GM19239 (cell line): ENCODE measurements around the gene KIAA1671.
"Not testable (repeated sequence)": the region's sequence is repeated elsewhere in the genome, so short reads cannot be mapped to it uniquely, and the experiment has no call there.

Experiments
- DNase-seq: peaks from one replicate; pipeline ENCODE4 v3.0.0; 2011; ENCODE audit warnings: low spot score; ENCODE audit not compliant: insufficient read length
- FAIRE-seq: peaks from 2 replicates; lab custom pipeline; 2011; peaks lifted over from hg19 to GRCh38; lab: Jason Lieb, UNC

KIAA1671 gene

DNA sequence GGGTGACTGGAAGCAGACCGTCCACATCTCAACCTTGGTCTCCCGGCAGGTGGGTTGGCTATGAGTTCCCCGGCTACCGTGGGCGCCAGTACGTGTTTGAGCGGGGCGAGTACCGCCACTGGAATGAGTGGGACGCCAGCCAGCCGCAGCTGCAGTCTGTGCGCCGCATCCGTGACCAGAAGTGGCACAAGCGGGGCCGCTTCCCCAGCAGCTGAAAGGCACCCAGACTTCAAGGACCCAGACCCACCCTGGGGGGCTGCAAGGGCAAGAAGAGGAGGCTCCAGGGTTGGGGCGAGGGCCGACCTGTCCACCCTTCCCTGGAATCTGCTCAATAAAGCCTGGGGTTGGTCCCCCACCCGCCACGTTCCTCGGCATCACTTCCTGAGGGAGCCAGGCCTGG is 254.5 kb downstream of the KIAA1671 start:
- FAIRE-seq = no peak
- no peak for DNase-seq

DNA sequence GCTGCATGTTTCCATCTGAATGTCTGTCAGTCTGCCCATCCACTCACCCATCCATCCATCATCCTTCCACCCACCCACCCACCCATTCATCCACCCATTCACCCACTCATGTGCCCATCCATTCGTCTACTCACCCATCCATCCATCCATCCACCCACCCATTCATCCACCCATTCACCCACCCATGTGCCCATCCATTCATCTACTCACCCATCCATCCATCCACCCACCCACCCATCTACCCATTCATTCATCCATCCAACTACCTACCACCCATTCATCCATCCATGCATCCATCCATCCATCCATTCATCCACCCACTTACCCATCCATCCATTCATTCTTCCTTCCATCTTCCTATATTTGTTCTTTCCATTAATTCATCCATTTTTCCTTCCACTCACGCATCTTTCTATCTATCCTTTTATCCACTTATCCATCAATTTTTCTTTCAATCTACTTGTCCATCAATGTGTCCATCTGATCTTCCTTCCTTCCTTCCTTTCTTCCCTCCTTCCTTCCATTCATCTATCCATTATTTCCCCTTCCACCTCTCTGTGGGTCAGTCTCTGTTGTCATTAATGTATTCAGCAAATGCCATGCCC is 255.1 kb downstream of the KIAA1671 start:
- no peak for FAIRE-seq
- no peak for DNase-seq

DNA sequence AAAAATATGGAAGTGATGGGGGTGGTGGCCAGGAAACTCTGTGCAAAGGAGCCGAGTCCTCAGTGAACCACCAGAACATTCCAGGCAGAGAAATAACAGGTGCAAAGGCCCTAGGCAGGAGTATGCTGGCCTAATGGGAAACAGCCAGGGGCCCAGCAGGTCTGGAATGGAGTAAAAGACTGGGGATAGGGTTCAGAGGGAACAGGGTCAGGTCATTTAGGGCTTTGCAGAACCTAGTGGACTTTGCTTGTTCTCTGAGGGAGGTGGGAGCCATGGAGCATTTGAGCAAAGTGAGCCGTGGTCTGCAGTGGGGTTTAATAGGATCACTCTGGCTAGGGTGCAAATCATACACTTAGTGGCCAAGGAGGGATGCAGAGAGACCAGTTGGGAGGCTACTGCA is 255.8 kb downstream of the KIAA1671 start:
- FAIRE-seq (no peak), DNase-seq (no peak)

DNA sequence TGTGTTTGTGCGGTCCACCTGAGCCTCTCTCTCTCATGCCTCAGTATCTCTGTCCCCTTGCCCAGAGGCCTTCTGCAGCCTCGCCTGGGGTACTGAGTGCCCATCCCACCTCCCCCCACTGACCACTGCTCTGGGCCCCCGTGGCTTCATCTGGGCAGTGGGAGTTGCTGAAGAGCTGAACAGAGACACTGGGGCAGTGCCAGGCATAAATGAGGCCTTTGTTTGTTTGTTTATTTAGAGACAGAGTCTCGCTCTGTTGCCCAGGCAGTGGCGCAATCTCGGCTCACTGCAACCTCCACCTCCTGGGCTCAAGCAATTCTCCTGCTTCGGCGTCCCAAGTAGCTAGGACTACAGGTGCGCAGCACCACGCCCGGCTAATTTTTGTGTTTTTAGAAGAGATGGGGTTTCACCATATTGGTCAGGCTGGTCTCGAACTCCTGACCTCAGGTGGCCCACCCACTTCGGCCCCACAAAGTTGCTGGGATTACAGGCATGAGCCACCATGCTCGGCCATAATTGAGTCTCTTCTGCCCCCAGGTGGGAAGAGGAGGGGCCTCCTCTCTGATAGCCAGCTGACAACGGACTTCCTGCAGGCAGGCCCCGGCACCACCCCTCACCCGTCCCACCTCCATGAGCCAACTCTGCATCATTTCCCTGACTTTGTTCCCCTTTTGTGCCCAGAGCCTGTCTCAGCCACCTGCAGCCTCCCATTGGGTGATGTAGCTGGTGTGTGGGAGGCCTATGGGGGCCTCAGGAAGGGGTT is 256.4 kb downstream of the KIAA1671 start:
- DNase-seq (no peak), FAIRE-seq (no peak)

DNA sequence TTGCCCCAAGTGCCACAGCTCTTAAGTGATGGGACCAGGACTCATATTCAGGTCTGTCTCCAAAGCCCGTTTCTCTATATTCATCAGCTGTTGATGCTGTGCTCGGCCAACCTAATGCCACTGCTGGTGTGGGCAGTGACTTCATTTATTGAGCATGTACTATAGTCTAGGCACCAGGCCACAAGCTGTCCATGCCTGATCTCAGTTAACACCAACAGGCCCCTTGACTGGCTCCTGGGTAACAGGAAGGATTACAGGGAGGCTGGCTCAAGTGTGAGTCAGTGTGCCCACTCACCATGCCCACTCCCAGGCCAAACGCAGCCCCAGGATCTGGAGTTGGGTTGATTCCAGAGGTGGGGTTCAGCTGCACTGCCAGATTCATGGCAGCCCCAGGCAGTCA is 258.3 kb downstream of the KIAA1671 start:
- no peak for DNase-seq
- FAIRE-seq = no peak

DNA sequence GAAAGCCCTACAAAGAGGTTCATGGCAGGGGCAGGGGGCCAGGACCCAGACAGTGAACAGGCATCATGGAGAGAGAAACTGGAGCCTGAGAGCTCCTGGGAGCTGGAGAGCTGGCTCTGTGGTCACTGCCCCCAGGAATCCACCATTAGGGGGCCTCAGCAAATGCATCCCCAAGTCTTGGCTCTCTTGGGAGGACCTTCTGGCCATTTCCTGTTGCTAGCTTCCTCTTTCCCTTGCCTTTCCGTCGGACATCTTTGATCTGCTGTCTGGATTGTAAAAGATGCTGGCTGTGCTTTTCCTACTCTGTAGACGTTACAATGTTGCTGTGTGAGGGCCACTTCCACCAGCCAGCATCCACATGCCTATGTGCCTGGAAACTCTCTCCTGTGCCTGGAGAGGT is 259.8 kb downstream of the KIAA1671 start:
- FAIRE-seq = no peak

DNA sequence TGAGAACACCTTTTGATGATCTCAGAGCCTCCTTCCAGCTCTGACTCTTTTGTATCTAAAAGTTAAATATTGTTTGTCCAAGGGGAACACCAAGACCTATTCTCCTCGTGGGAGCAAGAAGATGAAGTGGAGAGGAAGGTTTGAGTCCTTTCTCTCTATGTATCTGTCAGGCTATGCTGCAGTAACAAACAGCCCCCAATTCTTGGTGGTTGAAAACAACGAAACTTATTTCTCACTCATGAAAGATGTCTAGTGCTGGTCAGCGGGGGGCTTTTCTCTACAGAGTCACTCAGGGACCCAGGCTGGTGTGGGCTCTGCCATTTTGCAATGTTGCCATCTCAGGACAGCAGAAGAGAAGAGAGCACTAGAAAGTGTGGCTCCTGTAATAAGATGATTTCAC is 260.7 kb downstream of the KIAA1671 start:
- FAIRE-seq = no peak
- DNase-seq = no peak

More for the DNA sequence above, 259.8 kb downstream of the KIAA1671 start:
- DNase-seq = no peak

DNA sequence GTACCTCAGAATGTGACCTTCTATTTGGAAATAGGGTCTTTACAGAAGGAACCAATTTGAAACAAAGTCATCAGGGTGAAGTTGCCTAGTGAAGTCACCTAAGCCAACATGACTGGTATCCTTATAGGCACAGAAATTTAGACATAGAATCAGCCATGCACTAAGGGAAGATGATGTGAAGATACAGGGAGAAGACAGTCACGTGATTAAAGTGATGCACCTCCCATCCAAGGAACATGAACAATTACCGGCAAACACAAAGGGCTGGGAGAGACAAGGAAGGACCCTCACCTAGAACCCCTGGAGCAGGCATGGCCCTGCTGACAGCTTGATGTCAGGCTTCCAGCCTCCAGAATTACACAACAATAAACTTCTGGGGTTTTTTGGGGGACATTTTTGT is 263.7 kb downstream of the KIAA1671 start:
- no peak for DNase-seq
- no peak for FAIRE-seq

DNA sequence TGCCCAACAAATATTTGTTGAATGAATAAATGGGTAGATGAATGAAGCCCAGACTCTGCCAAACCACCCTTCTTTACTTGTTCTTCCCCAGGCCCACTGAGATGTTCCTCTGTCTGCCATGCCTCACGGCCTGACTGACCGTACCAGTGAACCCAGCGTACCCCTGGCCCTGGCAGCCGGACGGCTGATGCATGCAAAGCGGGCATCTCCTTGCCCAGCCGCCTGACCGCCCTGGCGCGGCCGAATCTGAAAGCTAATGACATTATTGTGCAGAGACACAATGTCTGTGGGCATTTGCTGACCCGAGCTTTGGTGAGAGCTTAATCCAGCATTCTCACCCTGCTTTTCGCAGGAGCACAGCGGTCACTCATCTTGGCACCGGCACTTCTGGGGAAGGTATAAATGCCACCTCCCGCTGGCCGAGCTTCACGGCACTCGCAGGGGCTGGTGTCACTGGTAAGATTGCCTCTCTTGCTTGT is 266.7 kb downstream of the KIAA1671 start, which contains the start of gene CRYBB2:
TSS of gene CRYBB2 (plus strand) at position 429 of the 479 bp plus-strand sequence. CDS start 1,791 bp downstream, outside the sequence.
- no peak for FAIRE-seq
- no peak for DNase-seq

DNA sequence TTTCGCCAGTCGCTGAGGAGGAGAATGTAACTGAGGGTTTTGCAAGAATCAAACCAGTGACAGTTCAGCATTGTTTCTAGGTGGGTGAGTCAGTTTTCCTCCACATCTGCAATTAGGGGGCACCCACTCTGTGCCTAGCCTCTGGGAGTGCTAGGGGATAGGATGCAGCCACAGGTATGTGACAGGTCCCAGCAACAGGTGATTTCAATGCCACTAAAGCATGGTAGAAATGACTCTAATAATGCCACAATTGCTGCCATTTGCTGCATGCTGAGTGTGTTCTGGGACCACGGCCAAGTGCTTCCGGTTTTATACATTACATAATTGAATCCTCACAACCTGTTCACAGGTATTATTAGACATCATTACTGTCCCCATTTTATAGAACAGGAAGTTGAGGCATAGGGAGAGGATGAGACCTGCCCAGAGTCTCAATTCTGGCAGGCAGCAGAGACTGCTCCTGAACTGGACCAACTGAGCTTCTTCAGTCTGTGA is 267.5 kb downstream of the KIAA1671 start:
- no peak for DNase-seq
- FAIRE-seq = no peak

DNA sequence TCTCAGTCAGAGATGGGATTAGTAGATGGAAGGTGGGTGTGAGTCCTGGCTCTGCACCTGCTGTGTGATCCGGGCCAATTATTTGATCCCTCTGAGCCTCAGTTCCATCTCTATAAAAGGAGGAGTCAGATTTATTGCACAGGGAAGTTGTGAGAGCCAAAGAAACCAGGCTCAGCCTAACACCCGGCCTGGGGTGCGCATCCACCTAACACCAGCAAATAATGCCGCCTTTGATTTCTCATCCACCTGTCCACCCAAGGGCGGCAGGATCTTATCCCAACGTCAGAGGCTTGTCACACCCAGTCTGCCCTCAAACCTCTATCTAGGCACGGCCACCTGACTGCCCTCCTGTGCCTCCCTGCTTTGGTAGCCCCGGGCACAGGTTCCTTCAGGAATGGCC is 269.3 kb downstream of the KIAA1671 start:
- DNase-seq (no peak), FAIRE-seq (no peak)

DNA sequence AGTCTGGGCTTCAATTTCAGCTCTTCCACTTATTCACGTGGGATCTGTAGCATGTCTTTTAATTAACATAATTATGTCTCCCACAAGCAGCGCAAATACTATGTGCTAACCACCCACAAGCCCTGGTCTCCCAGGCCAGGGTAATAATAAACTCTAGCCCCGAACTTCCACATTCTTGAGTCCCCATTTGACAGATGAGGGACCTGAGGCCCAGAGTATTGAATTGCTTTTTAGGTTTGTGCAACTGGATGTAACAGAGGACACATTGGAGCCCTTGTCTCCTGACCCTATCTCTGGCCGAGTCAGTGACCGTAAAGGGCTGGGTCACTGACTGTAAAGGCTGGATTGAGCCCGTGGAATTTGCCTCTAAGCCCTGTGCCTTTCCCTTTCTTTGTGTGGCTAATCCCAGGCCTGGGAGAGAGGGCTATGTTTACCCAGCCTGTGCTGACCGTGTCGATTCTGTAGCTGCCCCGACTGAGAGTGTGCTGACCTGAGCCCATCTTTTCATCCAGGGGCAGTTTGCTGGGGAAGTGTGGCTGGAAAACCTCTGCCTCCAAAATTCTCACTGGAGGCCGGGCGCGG is 270.8 kb downstream of the KIAA1671 start:
- no peak for DNase-seq
- FAIRE-seq = no peak

DNA sequence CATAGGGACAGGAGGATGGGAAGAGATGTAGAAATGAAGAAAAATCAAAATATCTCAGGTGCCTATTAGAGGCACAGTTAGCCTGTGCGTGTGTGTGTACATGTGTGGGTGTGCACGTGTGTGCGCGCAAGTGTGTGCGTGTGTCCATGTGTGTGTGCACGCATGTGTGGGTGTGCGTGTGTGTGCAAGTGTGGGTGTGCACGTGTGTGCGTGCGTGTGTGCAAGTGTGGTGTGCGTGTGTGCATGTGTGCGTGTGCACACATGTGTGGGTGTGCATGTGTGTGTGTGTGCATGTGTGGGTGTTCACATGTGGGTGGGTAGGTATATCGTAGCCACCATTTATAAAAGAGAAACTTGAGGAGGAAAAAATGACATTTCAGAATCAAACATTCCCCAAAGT is 276.3 kb downstream of the KIAA1671 start:
- no peak for FAIRE-seq
- DNase-seq = no peak

DNA sequence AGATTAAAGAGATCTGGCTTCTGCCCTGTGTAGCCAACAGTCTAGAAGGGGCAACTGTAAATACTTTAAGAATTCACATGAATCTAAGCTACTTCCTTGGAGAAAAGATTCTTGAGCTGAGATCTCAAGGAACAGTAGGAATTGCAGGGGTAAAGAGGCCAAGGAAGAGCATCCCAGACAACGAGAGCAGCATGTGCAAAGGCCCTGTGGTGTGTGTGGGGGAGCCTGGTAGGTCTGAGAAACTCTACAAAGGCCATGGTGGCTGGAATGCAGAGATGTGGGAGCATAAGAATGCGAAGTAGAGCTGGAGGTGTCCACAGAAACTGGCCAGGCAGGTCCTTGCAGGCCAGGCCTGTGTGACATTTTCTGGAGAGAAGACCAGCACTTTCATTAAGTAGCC is 278.2 kb downstream of the KIAA1671 start:
- not testable (repeated sequence) for FAIRE-seq, DNase-seq

DNA sequence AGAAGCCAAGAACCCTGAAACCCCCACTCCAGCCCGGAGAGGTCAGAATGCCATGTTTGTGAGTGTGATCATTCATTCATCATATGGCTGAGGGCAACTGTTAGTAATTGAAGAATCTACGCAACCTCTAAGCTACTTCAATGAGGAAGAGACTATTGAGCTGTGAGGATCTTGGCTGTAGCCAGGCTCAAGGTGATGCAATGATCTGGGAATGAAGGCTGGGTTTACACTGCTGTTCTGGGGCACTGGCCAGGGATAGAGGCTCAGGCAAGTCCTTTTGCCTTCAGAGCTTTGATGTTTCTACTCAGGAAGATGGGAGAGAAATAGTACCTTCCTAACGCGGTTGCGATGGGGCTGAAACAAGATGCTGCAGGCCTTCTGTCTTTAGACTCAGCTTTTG is 279.8 kb downstream of the KIAA1671 start:
- FAIRE-seq (no peak), DNase-seq (no peak)

DNA sequence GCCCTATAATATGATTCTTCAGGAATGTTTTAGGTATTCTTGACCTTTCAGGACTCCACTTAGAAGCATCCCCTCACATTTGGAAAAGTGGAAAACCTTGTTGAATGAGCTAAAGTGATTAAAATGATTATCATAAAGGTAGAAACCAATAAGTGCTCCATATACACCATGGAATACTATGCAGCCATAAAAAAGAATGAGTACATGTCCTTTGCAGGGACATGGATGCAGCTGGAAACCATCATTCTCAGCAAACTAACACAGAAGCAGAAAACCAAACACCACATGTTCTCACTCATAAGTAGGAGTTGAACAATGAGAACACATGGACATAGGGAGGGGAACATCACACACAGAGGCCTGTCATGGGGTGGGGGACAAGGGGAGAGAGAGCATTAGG is 281.2 kb downstream of the KIAA1671 start:
- not testable (repeated sequence) for FAIRE-seq

DNA sequence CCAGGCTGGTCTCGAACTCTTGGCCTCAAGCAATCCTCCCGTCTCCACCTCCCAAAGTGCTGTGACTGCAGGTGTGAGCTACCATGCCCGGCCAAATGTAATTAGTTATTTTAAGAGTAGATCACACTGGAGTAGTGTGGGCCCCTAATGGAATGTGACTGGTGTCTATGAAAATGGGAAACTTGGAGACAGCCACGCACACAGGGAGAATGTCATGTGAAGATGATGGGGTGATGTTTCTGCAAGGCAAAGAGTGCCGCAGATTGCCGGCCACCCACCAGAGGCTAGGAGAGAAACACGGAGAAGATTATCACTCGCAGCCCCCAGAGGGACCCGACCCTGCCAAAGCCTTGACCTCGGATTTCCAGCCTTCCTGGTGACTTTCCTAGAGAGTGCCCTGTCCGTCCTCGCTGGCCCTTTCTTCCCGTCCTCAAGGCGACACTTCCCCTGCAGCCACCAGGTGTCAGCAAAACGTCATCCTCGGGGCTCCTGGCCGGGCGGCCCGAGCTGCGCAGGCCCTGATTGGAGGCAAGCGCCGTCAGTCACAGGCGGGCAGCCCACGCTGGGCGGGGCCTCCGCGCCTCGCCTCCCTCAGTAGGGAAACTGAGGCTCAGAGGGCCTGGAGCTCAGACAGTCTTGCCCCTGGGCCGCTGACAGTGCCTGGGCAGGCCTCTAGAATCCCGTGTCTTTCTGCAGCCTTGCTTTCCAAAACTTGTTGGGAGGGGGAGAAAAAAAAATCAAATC is 283.2 kb downstream of the KIAA1671 start:
- FAIRE-seq = peak; percentile 64

More for the DNA sequence above, 281.2 kb downstream of the KIAA1671 start:
- not testable (repeated sequence) for DNase-seq

DNA sequence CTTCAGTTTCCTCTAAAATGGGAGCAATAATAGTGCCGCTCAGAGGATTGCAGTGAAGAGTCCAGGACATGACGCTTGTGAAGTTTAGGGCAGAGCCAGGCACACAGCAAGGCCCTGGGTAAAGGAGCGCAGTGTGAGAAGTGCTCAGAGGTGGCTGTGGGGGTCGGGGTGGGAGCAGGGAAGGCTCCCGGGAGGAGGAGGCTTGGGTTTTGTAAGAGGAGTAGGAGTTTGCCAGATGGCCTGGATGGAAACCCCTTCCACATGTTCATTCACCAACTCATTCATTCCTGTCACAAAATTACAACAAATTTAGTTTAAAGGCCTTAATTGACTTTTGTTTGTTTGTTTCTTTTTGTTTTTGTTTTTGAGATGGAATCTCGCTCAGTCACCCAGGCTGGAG is 283.9 kb downstream of the KIAA1671 start:
- DNase-seq = no peak
- no peak for FAIRE-seq

More for the DNA sequence above, 283.2 kb downstream of the KIAA1671 start:
- peak; percentile 97 for DNase-seq

DNA sequence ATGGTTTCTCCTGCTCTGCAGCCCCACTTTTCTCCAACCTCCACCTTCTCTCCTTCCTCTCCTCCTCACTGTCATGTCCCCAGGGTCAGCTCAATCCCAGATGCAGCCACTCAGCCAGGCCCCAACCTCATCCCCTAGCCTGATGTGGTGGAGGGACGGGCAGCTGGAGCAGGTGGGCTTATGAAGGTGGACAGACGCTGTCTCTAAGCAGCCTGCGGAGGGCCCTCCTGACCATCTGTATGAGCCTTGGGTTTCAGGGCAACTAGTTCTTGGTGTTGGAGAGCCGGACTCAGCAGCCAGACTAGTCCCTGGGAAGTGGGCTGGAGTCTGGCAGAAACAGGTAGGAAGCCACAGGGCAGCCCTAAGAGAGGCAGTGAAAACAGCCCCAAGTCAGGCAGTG is 285.0 kb downstream of the KIAA1671 start:
- DNase-seq = no peak
- no peak for FAIRE-seq

DNA sequence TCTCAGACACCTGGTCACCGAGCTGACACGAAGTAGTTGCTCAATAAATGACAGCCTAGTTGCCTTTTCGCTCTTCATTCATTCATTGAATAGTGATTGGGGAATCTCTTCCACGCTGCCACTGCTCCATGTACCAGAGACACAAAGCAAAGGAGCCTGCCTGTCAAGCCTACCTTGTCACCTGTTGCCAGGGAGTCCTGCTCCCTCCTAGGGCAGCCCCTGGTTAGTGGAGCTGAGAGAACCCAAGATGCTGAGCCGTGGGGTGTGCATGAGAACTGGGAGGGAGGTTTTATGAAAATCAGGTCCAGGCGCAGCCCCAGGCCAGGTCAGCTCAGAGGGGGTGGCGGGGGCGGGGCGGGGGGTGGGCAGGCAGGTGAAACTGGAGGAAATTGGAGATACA is 285.5 kb downstream of the KIAA1671 start:
- not testable (repeated sequence) for DNase-seq, FAIRE-seq
